Ectodermal cell (in vitro differentiated cells): ENCODE data around the gene GAA.

Source experiments
- H3K27ac ChIP-seq: 2 replicates; pipeline ENCODE4 v1.7.0; 2013; ENCODE audit warnings: mild to moderate bottlenecking, low read depth, low read length; ENCODE audit not compliant: insufficient read depth, poor library complexity, severe bottlenecking
- H3K27me3 ChIP-seq: 2 replicates; pipeline ENCODE4 v1.7.0; 2013; ENCODE audit warnings: mild to moderate bottlenecking, low read length; ENCODE audit not compliant: insufficient read depth, control insufficient read depth, poor library complexity, severe bottlenecking
- H3K36me3 ChIP-seq: one replicate; pipeline ENCODE4 v1.7.0; 2013; ENCODE audit warnings: low read length; ENCODE audit not compliant: control insufficient read depth, insufficient read depth
- H3K4me1 ChIP-seq: one replicate; pipeline ENCODE4 v1.7.0; 2013; ENCODE audit warnings: low read length; ENCODE audit not compliant: control insufficient read depth, insufficient read depth
- H3K4me3 ChIP-seq: 2 replicates; pipeline ENCODE4 v1.7.0; 2013; ENCODE audit warnings: low read depth, low read length, control low read depth; ENCODE audit not compliant: insufficient read depth
- H3K9me3 ChIP-seq: 2 replicates; pipeline ENCODE4 v1.7.0; 2013; ENCODE audit warnings: mild to moderate bottlenecking, low read length, moderate library complexity; ENCODE audit not compliant: control insufficient read depth
- WGBS, 2 experiments: methylation state at CpG; one replicate each; pipeline ENCODE4 v1.1.7; 2013; ENCODE audit warnings: missing lambda C conversion rate in 2 of 2; 5-methylcytosine and 5-hydroxymethylcytosine counted together

GAA gene

DNA sequence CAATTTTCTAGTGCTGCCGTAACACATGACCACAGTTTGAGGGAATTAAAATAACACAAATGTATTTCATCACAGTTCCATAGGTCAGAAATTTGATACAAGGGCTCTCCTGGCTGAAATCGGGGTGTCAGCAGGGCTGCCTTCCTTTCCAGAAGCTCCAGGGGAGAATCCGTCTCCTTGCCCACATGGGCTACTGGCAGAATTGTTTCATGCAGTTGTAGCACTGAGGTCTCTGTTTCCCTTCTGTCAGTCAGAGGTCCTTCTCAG, 25.0 kb downstream of the GAA start:
- Histone ChIP-seq H3K4me1 (peaks cover 8% of the 10 kb centered on the region), H3K36me3 (no peaks in the 10 kb centered on the region), H3K27me3 (no peaks in the 10 kb centered on the region), H3K27ac (no peak overlapping the region), H3K9me3 (no peaks in the 10 kb centered on the region), H3K4me3 (no peak overlapping the region)
- WGBS, 2 experiments, result 95 to 97% methylated on average over 3 of the region's 3 CpGs

DNA sequence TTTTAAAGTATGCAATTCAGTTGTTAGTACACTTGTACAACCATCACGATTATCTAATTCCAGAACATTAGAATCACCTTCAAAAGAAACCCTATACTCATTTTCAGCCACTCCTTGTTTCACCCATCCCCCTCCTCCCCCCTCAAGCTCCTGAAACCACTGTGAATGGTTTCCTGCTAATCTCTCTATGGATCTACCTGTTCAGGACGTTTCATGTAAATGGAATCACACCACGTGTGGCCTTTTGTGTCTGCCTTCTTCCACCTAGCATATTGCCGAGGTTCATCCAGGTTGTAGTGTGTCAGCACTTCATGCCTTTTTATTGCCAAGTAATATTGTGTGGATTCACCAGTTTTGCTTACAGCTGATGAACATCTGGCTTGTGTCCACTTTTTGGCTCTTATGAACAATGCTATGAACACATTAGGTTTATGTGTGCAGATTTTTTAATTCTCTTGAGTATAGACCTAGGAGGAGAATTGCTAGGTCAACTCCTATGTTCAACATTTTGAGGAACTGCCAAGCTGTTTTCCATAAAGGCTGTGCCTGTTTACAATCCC, 27.7 kb downstream of the GAA start:
- Histone ChIP-seq H3K9me3 (no peaks in the 10 kb centered on the region), H3K36me3 (peaks cover 6% of the 10 kb centered on the region), H3K4me1 (peaks cover 7% of the 10 kb centered on the region), H3K27ac (no peak overlapping the region), H3K27me3 (no peaks in the 10 kb centered on the region), H3K4me3 (no peak overlapping the region)
- 59% methylated on average over 4 of the region's 4 CpGs for WGBS, 2 experiments

DNA sequence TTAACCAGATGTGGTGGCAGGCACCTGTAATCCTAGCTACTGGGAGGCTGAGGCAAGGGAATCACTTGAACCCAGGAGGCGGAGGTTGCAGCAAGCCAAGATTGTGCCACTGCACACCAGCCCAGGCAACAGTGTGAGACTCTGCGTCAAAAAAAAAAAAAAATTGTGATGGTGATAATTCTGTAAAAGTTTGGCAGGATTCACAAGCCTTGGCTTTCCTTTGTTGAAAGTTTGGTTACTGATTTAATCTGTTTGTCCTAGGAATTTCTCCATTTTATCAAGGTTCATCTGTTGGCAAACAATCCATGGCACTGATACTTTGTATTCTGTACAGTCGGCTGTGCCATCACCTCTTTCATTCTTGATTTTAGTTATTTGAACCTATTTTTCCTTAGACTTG, 29.6 kb downstream of the GAA start:
- 93 to 98% methylated on average over 3 of the region's 3 CpGs for WGBS, 2 experiments
- Histone ChIP-seq H3K4me1 (no peaks in the 10 kb centered on the region), H3K4me3 (no peak overlapping the region)

DNA sequence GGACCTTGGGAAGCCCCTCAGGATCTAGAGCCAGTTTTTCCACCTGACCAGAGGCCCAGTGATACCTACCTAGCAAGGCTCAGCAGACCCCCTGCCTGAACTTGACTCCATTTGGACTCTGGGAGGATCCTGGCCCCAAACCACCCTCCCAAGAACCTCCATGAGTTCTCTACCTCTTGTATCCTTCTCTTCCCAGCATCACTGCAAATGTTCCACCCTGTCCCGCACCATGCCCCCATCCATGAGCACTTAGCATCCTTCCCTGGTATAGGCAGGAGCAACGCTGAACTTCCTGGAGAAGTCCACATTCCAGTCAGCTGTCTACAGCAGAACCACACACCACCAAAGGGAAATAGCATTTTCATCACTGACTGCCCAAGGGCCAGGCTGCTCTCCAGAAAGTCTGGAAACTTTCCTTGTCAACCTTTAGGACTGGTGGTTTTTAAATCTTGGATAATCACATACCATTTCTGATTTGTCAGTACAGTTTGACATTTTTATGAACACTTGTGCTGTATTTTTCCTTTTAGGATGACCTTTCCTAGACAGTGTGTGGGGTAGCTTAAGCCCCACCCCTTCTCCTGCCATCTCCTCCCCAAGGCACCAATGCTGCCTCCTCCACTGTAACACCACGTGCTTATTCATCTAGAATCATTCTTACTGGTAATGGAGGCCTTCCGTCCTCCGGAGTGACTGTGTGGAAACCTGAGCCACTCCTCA, 31.7 kb downstream of the GAA start:
- H3K27ac ChIP-seq, result no peak overlapping the region
- H3K36me3 ChIP-seq, result peaks cover 39% of the 10 kb centered on the region
- H3K4me1 ChIP-seq, result no peaks in the 10 kb centered on the region
- H3K9me3 ChIP-seq, result no peaks in the 10 kb centered on the region
- no peak overlapping the region for H3K4me3 ChIP-seq
- WGBS, 2 experiments, result 93 to 95% methylated on average over 5 of the region's 5 CpGs
- no peaks in the 10 kb centered on the region for H3K27me3 ChIP-seq

More for the DNA sequence above, 29.6 kb downstream of the GAA start:
- H3K27ac ChIP-seq, result no peak overlapping the region
- no peaks in the 10 kb centered on the region for H3K27me3 ChIP-seq
- no peaks in the 10 kb centered on the region for H3K9me3 ChIP-seq
- H3K36me3 ChIP-seq, result peaks cover 21% of the 10 kb centered on the region

DNA sequence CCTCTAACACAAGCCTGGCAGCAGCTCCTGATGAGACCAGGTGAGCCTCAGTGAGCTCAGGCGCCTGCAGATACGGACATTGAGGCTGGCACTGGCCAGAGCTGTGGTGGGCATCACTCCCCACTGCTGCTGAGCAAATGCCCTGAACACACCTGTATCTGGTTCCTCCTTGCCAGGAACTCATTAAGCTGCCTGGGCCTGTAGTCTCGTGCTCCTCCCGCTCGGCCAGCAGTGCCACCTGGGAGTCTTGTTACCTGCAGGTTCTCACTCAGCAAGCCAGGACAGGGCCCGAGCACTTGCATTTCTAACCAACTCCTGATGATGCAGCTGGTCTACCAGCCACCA, 32.2 kb downstream of the GAA start:
- no peaks in the 10 kb centered on the region for H3K27me3 ChIP-seq
- 95 to 96% methylated on average over 6 of the region's 6 CpGs for WGBS, 2 experiments
- H3K4me1 ChIP-seq, result no peaks in the 10 kb centered on the region
- H3K27ac ChIP-seq, result no peak overlapping the region
- H3K9me3 ChIP-seq, result no peaks in the 10 kb centered on the region
- H3K4me3 ChIP-seq, result no peak overlapping the region
- peaks cover 44% of the 10 kb centered on the region for H3K36me3 ChIP-seq

DNA sequence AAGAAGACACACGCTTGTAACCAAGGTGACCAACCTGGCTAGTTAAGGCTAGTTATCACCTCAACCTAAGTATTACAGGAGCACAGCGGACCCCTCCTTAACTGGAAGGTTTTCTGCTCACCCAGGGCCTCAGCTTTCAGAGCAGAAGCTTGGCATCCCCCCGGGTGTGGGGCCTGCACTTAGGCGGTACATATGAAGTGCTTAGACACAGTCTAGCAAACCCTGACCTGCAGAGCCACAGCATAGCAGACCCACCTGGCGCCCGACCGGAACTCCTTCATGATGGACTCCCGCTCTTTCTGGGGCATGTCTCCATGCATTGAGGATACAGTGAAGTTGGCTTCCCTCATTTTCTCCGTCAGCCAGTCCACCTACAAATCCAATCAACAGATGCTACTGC, 35.8 kb downstream of the GAA start:
- H3K27ac ChIP-seq, result no peak overlapping the region
- H3K9me3 ChIP-seq, result no peaks in the 10 kb centered on the region
- no peak overlapping the region for H3K4me3 ChIP-seq
- no peaks in the 10 kb centered on the region for H3K27me3 ChIP-seq
- no peaks in the 10 kb centered on the region for H3K4me1 ChIP-seq
- H3K36me3 ChIP-seq, result peaks cover 78% of the 10 kb centered on the region
- WGBS, 2 experiments, result 95% methylated on average over 9 of the region's 9 CpGs

DNA sequence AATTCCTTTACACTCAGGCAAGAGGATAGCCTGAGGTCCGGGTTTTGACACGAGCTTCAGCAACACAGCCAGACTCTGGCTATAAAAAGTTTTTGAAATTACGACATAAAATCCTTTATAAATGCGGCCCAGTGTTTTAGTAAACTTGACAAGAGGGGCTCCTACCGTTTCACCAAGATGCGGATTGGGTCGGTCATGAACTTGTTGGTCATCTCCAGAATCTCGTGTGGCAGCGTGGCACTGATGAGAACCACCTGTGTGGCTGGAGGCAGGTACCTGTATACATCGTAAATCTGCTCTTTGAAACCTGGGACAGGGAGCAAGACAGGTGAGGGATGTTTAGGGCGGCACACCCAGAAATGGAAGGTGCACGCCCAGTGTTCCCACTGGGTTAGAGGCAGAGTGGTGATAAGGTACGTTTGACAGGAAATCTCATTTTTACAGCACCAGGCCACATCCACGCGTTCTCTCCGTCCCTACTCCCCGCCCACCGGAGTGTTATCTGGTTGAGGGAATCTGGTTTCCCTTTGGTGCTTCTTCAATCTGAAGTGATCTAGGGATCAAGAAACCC, 37.6 kb downstream of the GAA start:
- no peaks in the 10 kb centered on the region for H3K9me3 ChIP-seq
- peaks cover 78% of the 10 kb centered on the region for H3K36me3 ChIP-seq
- WGBS, 2 experiments, result 95 to 96% methylated on average over 18 of the region's 18 CpGs
- H3K4me3 ChIP-seq, result no peak overlapping the region
- no peaks in the 10 kb centered on the region for H3K27me3 ChIP-seq
- no peak overlapping the region for H3K27ac ChIP-seq
- no peaks in the 10 kb centered on the region for H3K4me1 ChIP-seq

DNA sequence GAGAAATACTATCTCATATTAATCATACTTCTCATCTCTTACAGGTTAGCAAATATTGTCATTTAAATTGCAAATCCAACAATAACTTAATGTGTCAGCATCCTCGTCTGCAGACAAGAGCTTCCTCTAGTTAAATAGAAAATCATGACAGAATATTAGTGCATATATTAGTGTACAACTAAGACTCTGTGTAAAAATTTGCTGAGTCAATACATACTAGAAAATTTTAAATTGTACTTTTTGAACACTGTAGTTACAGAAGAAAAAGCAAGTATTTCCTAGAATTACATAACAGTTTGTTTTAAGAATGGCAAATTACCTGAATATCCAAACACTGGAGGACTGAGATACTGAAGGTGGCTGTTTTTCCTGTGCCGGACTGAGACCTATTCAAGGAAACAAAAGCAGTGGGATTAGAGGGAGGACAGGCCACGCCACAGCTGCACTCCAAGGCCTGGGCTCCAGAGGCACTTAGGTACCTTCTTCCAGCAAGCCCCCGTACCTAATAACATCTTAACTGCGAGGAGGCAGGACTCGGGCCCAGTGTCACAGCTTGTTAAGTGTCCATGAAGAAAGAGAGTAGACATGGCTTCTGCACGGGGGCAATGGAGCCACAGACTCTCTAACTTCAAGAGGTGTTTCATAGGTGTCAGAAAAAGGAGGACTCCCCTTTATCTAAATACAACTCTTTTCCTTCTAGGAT, 40.2 kb downstream of the GAA start:
- H3K36me3 ChIP-seq, result peaks cover 58% of the 10 kb centered on the region
- H3K4me3 ChIP-seq, result no peak overlapping the region
- H3K9me3 ChIP-seq, result no peaks in the 10 kb centered on the region
- H3K27ac ChIP-seq, result no peak overlapping the region
- H3K4me1 ChIP-seq, result peaks cover 6% of the 10 kb centered on the region
- 91 to 92% methylated on average over 6 to 7 of the region's 7 CpGs for WGBS, 2 experiments
- no peaks in the 10 kb centered on the region for H3K27me3 ChIP-seq

DNA sequence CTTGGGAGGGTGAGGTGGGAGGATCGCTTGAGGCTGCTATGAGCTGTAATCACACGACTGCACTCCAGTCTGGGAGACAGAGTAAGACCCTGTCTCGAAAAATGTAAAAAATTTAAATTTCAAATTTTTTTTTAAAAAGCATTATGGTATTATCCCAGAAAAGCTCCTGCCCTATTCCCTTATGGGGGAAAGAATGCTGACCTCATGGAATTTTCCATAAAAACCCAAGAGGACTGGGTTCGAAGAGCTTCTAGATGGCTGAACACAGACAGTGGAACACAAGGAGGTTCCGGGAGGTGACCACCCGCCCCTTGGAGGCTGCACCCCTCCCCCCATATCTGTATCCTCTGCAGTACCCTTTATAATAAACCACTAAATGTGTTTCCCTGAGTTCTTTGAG, 41.5 kb downstream of the GAA start:
- no peak overlapping the region for H3K4me3 ChIP-seq
- peaks cover 7% of the 10 kb centered on the region for H3K4me1 ChIP-seq
- H3K36me3 ChIP-seq, result peaks cover 47% of the 10 kb centered on the region
- no peak overlapping the region for H3K27ac ChIP-seq
- no peaks in the 10 kb centered on the region for H3K9me3 ChIP-seq
- WGBS, 2 experiments, result 94 to 95% methylated on average over 6 of the region's 6 CpGs
- H3K27me3 ChIP-seq, result no peaks in the 10 kb centered on the region
